ENCODE measurements around the gene STAB2. TPM values are rescaled to one million over a fixed set of nuclear protein-coding genes. Genes with fewer than 3 reads are reported as not detected.

Gene STAB2
- polyA plus RNA-seq, 1 of the 3 experiments (the other 2 are of a cell fraction): not detected

GRCh38 chr12:103673487-103673886 is 86.4 kb downstream of the STAB2 start:
- H2AFZ ChIP-seq (ENCODE audit: low read depth): no peak overlapping the region
- no peaks in the 10 kb centered on the region for H3K9me3 ChIP-seq
- no peaks in the 10 kb centered on the region for H4K20me1 ChIP-seq (ENCODE audit: insufficient read depth)
- H3K27me3 ChIP-seq (ENCODE audit: insufficient read depth): no peaks in the 10 kb centered on the region
- no peak overlapping the region for H3K27ac ChIP-seq (ENCODE audit: low read depth in 2 of 2, low read length in 1 of 2)
- no peak for DNase-seq
- H3K36me3 ChIP-seq (replicated peaks in 1 of 2; ENCODE audit: control insufficient read depth in 1 of 2, insufficient read depth in 2 of 2, low read length in 1 of 2): no peaks in the 10 kb centered on the region
- H3K9me2 ChIP-seq: no peaks in the 10 kb centered on the region
- H3K4me1 ChIP-seq (ENCODE audit: control insufficient read depth in 1 of 2, insufficient read depth in 2 of 2, low read depth in 1 of 2, low read length in 1 of 2): peaks cover 0 to 12% of the 10 kb centered on the region in 2 experiments; a peak in 2 of 4 replicates
- WGBS (ENCODE audit: low lambda C conversion rate): 66% methylated on average over 6 of the region's 6 CpGs
- H3F3A ChIP-seq (replicated peaks; ENCODE audit: insufficient read depth): no peaks in the 10 kb centered on the region
- no peak overlapping the region for H3K9ac ChIP-seq
- no peak overlapping the region for H3K4me3 ChIP-seq (ENCODE audit: low read depth in 2 of 2, low read length in 1 of 2)
- TF ChIP-seq NFIC (IDR thresholded peaks at IDR 0.05; ENCODE audit: borderline replicate concordance): no peak
- TF ChIP-seq RXRA (IDR thresholded peaks at IDR 0.05; ENCODE audit: borderline replicate concordance, low read depth): no peak
- TF ChIP-seq MEF2A (IDR thresholded peaks at IDR 0.05; ENCODE audit: borderline replicate concordance, low read depth): no peak
- no peak for TF ChIP-seq CHD2 (IDR thresholded peaks at IDR 0.05; ENCODE audit: low read length, partially characterized antibody)
- no peak for TF ChIP-seq YY1 (IDR thresholded peaks at IDR 0.05; ENCODE audit: low read depth)
- no peak for TF ChIP-seq MAX (IDR thresholded peaks at IDR 0.05; ENCODE audit: low read depth)
- TF ChIP-seq EP300 (IDR thresholded peaks at IDR 0.05; ENCODE audit: borderline replicate concordance in 1 of 2, low read depth in 1 of 2, low read length in 1 of 2): no peak
- no peak for TF ChIP-seq MXI1 (IDR thresholded peaks at IDR 0.05; ENCODE audit: low read depth, low read length)
- TF ChIP-seq IRF3 (IDR thresholded peaks at IDR 0.05; ENCODE audit: low read depth, low read length): no peak
- TF ChIP-seq USF2 (IDR thresholded peaks at IDR 0.05; ENCODE audit: borderline replicate concordance, low read depth, low read length): no peak
- no peak for TF ChIP-seq SMC3 (IDR thresholded peaks at IDR 0.05; ENCODE audit: low read depth, low read length)
- no peak for TF ChIP-seq FOXJ3 (CRISPR knock-in tag; IDR thresholded peaks at IDR 0.05)
- no peak for TF ChIP-seq GATA2 (CRISPR knock-in tag; IDR thresholded peaks at IDR 0.05)
- no peak for TF ChIP-seq CTCF (IDR thresholded peaks at IDR 0.05)
- TF ChIP-seq RCOR1 (IDR thresholded peaks at IDR 0.05; ENCODE audit: low read length): no peak
- TF ChIP-seq TCF12 (IDR thresholded peaks at IDR 0.05): no peak
- TF ChIP-seq, protein P1, sequence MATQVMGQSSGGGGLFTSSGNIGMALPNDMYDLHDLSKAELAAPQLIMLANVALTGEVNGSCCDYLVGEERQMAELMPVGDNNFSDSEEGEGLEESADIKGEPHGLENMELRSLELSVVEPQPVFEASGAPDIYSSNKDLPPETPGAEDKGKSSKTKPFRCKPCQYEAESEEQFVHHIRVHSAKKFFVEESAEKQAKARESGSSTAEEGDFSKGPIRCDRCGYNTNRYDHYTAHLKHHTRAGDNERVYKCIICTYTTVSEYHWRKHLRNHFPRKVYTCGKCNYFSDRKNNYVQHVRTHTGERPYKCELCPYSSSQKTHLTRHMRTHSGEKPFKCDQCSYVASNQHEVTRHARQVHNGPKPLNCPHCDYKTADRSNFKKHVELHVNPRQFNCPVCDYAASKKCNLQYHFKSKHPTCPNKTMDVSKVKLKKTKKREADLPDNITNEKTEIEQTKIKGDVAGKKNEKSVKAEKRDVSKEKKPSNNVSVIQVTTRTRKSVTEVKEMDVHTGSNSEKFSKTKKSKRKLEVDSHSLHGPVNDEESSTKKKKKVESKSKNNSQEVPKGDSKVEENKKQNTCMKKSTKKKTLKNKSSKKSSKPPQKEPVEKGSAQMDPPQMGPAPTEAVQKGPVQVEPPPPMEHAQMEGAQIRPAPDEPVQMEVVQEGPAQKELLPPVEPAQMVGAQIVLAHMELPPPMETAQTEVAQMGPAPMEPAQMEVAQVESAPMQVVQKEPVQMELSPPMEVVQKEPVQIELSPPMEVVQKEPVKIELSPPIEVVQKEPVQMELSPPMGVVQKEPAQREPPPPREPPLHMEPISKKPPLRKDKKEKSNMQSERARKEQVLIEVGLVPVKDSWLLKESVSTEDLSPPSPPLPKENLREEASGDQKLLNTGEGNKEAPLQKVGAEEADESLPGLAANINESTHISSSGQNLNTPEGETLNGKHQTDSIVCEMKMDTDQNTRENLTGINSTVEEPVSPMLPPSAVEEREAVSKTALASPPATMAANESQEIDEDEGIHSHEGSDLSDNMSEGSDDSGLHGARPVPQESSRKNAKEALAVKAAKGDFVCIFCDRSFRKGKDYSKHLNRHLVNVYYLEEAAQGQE (IDR thresholded peaks at IDR 0.05; ENCODE audit: low read depth, low read length): no peak
- no peak for TF ChIP-seq POLR2AphosphoS5 (IDR thresholded peaks at IDR 0.05; ENCODE audit: low read depth, low read length)
- TF ChIP-seq RAD21 (IDR thresholded peaks at IDR 0.05; ENCODE audit: low read length): no peak
- TF ChIP-seq JUND (IDR thresholded peaks at IDR 0.05): no peak
- ChIA-PET CTCF (no interaction called here), POLR2A (no interaction called here)
- no peak overlapping the region for H3K4me2 ChIP-seq
- H3K79me2 ChIP-seq (ENCODE audit: insufficient read depth): no peaks in the 10 kb centered on the region

Data from SK-N-SH (cell line).